GM21825 (cell line): Measurements from ENCODE around the gene KIF12.
"Not testable (repeated sequence)": the region's sequence is repeated elsewhere in the genome, so short reads cannot be mapped to it uniquely, and the experiment has no call there.

Source experiments
- ATAC-seq: cut with Tn5 transposase; IDR thresholded peaks from one replicate; pipeline ENCODE4 v1.9.1; 2021; ENCODE audit warnings: mild to moderate bottlenecking, moderate library complexity; ENCODE audit not compliant: unreplicated experiment

Gene KIF12

GRCh38 chr9:114049441-114050225, 49.5 kb downstream of the KIF12 start:
- no peak for ATAC-seq

GRCh38 chr9:114048533-114049415, 50.3 kb downstream of the KIF12 start:
- ATAC-seq: no peak

- ATAC-seq: no peak
Observed at GRCh38 chr9:114047717-114048116, 51.4 kb downstream of the KIF12 start.

DNA sequence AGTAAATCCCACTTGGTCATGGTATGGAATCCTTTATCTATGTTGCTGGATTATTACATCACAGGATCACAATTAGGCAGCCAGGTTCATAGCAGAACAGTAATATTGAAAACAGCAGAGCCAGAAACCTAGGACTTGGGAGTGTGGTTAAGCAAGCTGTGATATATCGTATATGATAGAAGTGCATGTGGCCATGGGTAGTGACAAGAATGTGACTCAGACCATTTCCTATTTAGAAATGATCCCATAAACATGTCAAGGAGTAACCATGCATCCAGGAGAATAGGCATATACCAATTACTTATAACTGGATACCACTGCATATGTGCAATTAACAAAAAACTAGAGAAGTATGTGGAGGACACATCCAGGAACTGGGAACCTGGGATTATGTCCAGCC, 52.2 kb downstream of the KIF12 start:
- ATAC-seq: no peak

DNA sequence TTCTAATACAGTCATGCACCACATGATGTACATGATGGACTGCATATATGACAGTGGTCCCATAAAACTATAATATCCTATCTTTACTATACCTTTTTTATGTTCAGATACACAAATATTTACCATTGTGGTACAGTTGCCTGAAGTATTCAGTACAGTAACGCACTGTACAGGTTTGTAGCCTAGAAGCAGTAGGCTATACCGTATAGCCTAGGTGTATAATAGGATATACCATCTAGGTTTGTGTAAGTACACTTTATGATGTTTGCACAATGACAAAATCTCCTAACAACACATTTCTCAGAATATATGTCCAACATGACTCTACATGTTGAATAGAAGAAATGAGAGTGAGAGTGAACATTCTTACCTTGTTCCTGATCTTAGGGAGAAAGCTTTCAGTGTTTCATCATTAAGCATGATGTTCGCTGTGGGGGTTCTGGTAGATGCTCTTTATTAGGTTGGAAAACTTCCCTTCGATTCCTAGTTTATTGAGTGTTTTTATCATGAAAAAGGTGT, 52.8 kb downstream of the KIF12 start:
- no peak for ATAC-seq

GRCh38 chr9:114043660-114044059, 55.4 kb downstream of the KIF12 start:
- ATAC-seq: not testable (repeated sequence)
